Fibroblast of skin of right biceps (primary cell): ENCODE data around the gene ZFP90.
"Not testable (repeated sequence)": the region's sequence is repeated elsewhere in the genome, so short reads cannot be mapped to it uniquely, and the experiment has no call there.

Source experiments
- DNase-seq: peaks from one replicate; pipeline ENCODE4 v3.0.0-alpha.2; 2013

The ZFP90 gene

DNA sequence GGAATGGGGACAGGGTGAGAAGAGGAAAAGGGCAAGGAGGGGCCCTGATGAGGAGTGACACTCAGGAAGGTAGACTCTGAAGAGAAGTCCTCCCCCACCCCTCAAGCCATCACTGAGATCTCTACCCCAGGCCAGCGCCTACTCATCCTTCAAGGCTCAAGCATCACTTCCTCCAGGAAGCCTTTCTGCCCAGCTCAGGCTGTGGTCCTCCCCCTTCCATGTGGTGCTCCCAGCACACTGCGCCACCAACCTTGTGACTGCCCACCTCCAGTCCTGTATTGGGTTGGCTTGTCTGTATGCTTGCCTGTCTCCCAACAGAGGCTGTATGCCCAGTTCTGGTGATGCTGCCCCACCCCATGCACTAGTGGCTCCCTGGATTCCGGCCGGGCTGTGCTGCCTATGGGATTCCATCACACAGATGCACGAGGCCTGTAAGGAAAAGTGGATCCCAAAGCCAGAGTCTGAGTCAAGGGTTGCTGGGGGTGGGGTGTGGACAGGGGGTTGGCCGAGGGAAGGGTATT lies 19.8 kb upstream of the ZFP90 start:
- no peak for DNase-seq

DNA sequence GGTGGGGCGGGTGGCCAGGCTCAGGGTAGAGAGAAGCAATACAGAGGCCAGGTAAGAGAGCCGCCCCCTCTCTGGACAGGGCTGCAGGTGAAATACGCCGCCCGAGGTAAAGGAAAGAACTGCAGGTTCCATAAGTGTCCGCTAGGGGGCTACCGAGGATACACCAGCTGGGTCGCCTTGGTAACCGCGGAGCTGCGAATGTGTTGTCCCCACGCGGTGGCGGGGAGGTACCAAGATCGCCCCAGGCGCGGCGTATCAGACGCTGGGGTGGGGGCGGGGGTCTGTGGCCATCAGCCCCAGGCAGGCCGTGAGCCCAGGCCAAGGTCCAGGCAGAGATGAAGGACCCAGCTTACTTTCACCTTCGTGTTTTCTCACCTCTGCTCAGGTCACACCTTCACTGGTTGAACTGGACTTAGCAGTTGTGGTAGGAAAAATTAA lies 18.4 kb upstream of the ZFP90 start:
- DNase-seq, result peak; percentile 76

DNA sequence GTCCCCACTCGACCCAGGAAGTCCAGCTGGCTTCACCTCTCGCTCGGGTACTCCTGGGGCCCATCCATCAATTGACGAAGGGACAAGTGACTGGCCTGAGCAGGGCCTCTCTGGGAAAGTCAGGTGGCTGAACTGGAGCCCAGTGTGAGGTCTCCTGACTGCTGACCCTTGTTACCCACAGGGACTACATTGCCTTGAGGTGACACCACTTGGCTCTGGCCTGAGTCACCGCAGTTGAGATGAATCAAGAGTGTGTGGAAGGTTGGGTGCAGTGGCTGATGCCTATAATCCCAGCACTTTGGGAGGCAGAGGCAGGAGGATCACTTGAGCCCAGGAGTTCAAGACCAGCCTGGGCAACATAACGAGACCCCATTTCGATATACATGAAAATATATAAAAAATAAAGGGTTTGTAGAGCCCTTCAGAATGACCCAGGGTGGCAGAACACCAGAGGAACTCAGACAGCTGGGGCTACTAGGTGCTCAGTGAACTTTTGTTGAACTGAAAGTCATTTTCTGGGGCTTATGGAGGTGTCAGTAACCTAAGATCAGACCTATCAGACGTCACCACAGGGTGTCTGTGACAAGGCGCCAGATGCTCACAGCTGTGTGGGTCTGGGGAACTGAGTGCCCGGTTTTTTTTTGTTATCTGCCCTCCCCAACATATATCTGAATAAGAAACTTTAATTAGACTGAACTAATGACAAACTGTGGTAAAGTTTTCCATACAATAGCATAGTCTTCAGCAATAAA lies 14.8 kb upstream of the ZFP90 start:
- no peak for DNase-seq

DNA sequence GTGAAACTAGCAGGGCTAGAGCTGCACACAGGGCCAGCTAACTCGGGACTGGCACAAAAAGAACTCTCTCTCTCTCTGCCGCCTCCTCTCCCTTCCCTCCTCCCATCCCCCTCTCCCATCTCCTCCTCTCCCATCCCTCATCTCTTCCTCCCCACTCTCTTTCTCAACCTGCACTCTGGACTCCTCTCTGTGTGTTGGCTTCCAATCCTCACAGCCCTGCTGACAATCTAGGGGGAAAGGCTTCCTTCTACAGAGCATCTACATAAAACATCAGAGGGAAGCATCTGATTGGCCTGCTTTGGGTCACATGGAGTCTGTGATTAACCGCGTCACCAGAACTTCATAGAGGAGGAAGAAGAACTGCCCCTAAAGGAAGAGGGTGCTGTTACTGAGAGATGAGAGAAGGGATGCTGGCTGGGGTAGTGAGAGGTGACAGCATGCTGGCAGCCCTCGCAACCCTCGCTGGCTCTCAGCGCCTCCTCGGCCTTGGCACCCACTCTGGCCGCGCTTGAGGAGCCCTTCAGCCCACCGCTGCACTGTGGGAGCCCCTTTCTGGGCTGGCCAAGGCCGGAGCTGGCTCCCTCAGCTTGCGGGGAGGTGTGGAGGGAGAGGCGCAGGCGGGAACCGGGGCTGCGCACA lies 12.8 kb upstream of the ZFP90 start:
- no peak for DNase-seq

DNA sequence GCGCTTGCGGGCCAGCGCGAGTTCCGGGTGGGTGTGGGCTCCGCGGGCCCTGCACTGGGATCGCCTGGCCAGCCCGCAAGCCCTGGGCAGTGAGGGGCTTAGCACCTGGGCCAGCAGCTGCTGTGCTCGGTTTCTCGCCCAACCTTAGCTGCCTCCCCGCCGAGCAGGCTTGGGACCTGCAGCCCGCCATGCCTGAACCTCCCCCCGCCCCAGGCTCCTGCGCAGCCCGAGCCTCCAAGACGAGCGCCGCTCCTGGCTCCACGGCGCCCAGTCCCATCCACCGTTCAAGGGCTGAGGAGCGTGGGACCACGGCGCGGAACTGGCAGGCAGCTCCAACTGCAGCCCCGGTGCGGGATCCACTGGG lies 12.3 kb upstream of the ZFP90 start:
- no peak for DNase-seq

DNA sequence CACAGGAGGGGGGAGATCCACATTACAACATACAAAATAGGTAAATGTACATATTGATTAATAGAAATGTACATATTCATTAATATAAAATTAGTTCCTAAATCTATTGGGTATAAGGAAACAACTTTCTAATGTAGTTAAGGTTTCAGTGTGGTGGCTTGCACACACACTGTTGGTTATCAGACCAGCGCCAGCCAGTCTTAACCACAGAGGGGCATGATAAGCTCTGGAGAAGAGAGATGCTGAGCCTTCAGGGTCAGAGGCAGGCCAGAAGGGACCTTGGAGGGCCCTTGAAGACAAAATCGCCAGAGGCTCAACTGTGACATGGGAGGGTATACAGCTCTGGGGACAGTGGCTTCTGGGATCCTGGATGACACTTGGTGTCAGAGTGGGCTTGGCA lies 10.9 kb upstream of the ZFP90 start:
- no peak for DNase-seq

DNA sequence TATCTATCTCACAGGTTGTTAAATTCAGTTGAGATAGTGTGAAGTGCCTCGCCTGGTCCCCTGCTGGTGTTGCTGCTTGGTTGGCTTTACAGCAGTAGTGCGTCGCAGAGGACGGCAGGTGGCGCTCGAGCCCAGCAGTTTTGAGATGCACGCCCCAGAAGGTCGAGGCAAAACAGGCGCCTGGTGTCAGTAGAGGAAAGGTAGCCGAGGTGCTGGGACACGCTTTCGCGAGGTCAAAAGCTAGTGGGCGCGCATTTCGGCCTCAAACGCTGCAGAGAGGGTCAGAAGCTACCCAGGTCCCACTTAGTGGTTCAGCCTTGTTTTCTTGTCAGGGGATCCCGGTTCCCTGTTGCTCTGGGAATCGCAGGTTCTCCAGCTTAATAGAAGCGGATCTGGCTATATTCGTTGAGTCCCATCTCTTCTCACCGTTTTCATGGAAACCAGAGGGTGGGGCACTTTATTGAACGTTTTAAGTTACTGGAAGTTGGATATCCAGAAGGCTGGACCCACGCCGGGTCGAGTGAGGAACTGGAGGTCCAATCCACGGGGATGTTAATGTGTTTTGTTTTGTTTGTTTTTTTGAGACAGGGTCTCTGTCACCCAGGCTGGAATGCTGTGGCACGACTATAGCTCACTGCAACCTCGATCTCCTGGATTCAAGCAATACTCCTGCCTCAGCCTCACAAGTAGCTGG lies 10.3 kb upstream of the ZFP90 start:
- DNase-seq, result peak; percentile 67

DNA sequence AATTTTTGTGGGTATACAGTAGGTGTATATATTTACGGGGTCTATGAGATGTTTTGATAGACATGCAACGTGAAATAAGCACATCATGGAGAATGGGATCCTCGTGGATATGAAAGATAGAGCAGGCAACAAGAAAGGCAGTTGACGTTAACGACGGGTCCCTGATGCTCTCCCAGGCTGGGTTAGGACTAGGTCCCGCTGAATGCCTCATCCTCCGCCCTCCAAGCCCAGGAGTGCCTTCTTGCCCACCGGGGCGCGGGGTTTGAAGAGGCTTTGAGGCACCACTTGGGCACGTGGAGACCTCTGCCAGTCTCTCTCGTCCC lies 9.5 kb upstream of the ZFP90 start:
- DNase-seq, result no peak

DNA sequence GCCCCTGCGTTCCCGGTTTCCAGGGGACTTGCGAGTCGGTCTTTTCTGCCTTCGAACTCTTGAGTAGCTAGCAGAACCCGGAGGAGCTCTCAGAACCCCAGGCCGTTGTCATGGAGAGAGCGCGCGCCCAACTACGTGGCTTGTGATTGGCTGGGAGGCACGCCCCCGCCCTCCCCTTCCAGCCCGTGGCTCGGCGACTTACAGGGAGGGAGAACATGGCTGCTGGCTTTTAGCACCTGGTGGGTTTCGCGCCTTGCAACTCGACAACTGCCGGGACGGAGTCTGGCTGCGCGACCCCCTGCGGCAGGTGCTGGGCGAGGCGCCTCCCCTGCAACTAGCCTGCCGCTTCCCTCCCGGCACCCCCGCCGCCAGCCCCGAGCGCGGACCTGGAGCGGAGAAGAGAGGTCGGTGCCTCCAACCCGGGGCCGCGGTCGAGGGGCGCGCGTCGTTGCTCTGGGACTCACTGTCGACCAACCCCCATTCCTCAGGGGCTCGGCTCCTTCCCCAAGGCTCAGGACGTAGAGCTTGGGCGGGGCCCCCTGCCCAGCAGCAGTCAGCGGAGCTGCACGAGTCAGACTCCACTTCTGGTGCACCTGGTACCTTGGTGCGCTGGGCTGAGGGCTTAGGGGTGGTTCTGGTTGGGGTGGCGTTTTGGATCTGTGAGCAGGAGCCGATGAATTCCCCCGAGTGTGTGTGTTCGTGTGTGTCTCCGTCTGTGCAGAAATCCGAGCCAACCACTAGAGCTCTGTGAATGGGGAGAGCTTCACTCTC lies 9.0 kb upstream of the ZFP90 start:
- peak; percentile 80 for DNase-seq

DNA sequence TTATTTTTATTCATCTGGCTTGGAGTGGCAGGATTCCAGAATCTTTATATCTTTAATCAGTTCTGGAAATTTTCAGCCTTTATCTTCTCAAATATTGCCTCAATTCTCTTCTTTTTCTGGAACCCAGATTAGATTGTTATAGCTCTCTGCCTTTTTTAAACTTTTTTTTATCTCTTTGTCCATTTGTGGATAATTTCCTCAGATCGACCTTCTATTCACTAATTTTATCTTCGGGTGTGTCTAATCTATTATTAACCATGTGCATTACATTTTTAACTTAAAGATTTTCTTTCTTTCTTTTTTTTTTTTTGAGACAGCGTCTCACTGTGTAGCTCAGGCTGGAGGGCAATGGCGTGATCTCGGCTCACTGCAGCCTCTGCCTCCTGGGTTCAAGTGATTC lies 5.2 kb upstream of the ZFP90 start:
- no peak for DNase-seq

DNA sequence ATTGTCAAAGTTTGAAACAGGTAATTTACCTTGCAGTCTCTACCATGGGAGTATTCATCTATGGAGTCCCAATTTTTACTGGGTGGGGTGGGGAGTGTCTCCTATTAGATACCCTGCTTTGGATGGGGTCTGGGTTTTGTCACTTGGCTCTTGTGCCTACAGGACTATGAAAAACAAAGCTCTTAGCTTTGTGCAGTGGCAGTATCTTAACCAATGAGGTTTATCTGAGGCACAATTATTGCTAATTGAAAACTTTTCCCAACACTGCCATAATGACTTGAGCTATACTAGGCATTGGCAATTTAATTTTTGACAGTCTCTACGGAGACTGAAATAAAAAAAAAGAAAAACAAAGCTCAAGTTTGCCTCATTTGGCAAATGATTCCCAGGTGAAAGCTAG lies 3.8 kb upstream of the ZFP90 start:
- no peak for DNase-seq

DNA sequence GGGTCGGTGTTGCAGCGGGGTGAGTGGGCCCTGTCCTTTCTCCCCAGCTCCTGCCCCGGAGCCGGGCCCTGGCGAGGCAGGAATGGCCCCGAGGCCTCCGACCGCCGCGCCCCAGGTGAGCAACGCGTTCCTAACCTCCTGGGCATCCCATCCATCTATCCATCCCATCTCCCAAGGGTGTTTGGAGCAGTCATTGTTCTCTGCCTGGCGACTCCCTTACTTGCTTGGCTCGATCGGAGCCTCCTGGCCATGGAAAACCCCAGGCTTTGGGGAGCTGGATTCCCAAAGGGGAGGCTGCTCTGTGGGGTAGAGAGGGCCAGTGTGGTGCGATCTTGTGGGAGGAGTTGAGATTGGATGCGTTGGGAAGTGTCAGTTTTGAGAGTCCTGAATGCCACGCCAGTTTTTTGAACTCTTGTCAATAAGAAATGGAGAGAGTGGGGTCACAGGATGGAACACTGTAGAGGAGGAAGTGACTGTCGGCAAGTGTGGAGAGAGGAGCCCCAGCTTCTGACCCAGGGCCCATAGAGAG lies 684 bp downstream of the ZFP90 start:
- DNase-seq, result no peak

DNA sequence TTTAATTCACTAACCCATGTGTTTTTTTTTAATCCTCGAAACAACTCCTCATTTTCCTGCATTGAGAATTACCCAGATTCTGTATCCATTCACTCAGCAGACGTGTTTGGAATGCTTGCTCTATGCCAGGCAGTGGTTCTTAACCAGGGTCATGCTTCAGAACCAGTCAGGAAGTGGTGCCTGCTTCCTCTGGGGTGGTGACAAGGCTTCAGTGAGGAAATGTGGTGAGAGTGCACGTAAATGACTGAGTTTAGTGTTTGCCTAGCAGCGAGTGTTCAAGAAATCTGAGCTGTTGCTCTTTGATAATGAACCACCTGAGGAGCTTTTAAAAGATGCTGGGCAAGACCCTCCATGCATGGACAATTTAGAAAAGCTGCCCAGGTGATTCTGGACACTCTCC lies 9.9 kb downstream of the ZFP90 start:
- no peak for DNase-seq

DNA sequence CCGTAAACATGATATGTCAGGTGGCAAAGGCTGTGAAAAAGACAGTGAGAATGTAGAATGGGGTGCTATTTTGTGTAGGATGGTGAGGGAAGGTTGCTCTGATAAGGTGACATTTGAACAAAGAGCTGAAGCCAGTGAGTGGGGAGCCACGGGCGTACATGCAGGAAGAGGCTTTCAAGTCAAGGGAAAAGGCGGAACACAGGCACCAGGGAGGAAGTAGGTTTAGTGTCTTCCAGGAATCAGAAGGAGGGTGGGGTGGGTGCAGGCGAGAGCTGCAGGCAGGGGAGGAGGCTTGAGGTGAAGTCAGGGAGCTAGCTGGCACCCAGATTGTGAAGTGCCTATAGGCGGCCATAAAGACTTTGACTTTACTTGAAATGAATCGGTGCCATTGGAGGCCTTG lies 14.1 kb downstream of the ZFP90 start:
- no peak for DNase-seq

DNA sequence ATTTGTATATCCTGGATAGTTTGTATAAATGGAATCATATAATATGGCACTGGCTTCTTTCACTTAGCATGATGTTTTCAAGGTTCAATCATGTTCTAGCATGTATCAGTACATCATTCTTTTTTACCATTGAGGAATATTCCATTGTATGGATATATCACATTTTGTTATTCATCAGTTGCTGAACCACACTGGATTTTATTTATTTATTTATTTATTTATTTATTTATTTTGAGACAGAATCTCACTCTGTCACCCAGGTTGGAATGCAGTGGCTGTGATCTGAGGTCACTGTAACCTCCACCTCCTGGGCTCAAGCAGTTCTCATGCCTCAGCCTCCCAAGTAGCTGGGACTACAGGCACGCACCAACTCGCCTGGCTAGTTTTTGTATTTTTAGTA lies 21.2 kb downstream of the ZFP90 start:
- DNase-seq, result not testable (repeated sequence)

DNA sequence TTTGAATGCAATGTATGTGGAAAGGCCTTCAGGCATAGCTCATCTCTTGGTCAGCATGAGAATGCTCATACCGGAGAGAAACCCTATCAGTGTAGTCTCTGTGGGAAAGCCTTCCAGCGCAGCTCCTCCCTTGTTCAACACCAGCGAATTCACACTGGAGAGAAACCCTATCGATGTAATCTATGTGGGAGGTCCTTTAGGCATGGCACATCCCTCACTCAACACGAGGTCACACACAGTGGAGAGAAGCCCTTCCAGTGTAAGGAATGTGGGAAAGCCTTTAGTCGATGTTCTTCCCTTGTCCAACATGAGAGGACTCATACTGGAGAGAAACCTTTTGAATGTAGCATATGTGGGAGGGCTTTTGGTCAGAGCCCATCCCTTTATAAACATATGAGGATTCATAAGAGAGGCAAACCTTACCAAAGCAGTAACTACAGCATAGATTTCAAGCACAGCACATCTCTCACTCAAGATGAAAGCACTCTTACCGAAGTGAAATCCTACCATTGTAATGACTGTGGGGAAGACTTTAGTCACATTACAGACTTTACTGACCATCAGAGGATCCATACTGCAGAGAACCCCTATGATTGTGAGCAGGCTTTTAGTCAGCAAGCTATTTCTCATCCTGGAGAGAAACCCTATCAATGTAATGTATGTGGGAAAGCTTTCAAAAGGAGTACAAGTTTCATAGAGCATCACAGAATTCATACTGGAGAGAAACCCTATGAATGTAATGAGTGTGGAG lies 24.7 kb downstream of the ZFP90 start:
- no peak for DNase-seq

DNA sequence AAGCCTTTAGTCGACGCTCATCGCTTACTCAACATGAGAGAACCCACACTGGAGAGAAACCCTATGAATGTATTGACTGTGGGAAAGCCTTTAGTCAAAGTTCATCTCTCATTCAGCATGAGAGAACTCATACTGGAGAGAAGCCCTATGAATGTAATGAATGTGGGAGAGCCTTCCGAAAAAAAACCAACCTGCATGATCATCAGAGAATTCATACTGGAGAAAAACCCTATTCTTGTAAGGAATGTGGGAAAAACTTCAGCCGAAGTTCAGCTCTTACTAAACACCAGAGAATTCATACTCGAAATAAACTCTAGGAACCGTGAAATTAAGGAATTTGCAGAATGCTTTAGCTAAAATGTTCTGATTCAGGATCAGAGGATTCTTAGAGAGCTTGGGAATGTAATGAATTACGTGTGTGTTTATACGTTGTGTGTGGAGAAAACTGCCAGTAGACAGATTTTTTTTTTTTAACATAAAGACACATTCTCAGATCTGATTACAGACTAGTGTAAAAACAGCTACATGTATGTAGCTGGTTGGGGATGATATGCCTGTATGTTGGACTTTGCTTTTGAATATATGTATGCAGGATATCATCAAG lies 25.4 kb downstream of the ZFP90 start:
- peak; percentile 16 for DNase-seq

DNA sequence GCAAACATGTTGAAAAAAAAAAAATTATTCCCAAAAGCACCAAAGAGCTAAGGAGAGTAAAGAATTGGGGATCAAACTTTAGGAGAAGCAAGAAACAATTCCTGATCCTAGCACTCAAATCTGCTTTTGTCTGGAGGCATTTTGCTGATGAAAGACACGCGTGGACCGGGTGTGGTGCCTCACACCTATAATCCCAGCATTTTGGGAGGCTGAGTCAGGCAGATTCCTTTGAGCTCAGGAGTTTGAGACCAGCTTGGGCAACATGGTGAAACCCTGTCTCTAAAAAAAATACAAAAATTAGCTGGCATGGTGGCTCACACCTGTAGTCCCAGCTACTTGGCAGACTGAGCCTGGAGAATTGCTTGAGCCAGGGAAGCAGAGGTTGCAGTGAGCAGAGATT lies 35.4 kb downstream of the ZFP90 start:
- DNase-seq, result no peak

DNA sequence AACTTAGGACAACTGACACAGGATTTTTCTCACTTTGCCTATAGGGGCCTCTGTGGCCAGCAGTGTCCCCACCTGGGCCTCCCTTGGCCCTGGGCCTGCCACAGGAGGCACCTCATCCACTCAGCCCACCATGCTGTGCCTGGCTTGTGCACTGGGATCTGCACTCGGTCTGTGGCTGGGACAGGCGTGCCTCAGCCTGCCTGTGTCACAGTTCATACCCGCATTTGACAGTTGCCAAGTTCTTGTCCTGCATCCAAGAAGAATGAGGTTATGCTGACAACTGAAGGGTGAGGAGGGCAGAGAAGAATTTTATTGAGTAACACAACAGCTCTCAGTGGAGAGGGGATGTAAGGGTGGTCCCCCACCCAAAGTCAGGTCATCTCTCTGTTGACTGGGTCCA lies 36.0 kb downstream of the ZFP90 start:
- no peak for DNase-seq

DNA sequence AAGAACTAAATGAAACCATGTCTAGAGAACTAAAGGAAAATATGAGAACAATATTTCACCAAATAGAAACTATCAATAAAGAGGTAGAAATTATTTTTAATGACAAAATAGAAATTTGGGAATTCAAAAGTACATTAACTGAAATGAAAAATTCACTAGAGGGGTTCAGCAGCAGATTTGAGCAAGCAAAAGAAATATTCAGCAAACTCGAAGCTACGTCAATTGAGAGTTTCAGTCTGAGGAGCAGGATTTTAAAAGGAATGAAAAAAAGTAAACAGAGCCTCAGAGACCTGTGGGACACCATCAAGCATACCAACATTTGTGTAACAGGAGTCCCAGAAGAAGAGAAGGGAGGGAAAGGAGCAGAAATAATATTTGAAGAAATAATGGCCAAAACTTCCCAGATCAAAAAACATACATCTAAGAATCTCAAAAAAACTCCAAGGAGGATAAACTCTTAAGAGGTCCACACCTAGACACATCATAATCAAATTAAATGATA lies 38.3 kb downstream of the ZFP90 start:
- no peak for DNase-seq

DNA sequence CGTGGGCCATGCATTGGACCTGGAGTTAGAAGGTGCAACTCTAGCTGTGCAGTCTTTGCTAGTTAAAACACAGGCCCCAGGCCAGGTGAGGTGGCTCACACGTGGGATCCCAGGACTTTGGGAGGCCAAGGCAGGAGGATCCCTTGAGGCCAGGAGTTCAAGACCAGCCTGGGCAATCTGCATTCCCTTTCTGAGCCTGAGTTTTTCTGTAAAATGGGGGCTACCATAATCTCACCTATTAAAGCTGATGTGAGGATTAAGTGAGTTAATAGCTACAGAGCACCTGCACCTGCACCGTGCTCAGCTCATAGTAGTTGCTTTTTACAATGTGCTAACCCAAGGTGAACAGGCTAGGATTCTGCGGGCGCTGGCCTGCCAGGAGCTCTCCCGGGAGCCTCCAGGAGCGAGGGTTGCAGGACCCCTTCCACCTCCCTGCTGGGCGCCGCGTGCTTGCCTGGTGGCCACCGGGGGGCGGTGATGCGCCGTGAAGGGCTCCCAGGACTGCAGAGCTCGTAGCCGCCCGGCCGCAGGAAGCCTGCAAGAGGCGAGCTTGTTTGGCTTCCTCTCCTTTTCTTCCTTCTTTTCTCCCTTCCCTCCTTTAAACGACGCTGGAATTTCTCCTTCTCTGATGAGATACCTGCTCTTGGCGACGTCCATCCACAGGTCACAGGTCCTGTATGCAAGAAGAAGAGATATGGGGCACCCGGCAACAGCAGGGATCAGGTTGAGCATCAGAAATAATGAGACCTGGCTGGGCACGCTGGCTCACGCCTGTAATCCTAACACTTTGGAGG lies 51.3 kb downstream of the ZFP90 start:
- peak; percentile 36 for DNase-seq
